GM20000 (cell line): Measurements from ENCODE around the gene STYK1.

ENCODE experiments used
- DNase-seq: peaks from one replicate; pipeline ENCODE4 v3.0.0; 2012; ENCODE audit warnings: low spot score
- CTCF ChIP-seq: IDR thresholded peaks from 2 replicates; pipeline ENCODE4 v1.5.1; 2012; ENCODE audit warnings: mild to moderate bottlenecking, control low read depth; ENCODE audit errors: extremely low read depth, missing control alignments

The STYK1 gene

DNA sequence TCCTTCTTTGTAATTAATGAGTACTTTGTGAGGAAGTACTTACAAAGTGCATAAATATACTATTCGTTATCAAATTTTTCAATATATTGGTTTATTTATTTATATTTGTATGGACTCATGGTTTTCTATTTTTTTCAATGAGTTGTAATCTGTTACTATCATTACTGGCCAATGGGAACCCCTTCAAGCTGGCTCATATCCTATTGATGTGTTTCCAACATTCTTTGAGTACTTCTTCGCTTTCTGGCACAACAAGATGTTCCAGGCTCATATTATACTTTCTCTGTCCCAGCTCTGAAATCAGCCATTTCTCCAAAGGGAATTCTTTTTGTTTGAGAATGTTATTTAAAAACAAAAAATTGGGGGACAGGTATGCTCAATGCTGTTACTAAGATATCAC lies 31.8 kb upstream of the STYK1 start:
- DNase-seq, result no peak

DNA sequence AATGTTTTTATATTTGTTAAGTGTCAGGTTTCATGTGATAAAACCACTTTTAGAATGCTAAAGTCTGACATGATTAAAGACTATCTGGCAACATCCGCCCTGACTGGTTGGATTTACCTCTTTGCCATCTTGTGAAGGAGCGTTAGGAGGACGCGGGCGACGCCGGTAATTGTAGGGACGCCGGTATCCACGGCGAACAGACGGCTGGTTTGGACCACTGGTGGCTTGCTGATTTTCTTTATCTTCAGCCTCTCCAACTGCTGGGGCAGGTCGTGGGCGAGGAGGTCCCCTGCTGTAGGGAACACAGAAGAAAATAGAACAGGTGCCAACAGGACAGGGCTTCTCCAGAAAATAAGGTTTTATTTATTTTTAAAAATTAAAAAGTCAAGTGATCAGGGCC lies 28.0 kb upstream of the STYK1 start:
- TF ChIP-seq CTCF, result no peak
- DNase-seq, result no peak

More for the DNA sequence above, 31.8 kb upstream of the STYK1 start:
- no peak for TF ChIP-seq CTCF

DNA sequence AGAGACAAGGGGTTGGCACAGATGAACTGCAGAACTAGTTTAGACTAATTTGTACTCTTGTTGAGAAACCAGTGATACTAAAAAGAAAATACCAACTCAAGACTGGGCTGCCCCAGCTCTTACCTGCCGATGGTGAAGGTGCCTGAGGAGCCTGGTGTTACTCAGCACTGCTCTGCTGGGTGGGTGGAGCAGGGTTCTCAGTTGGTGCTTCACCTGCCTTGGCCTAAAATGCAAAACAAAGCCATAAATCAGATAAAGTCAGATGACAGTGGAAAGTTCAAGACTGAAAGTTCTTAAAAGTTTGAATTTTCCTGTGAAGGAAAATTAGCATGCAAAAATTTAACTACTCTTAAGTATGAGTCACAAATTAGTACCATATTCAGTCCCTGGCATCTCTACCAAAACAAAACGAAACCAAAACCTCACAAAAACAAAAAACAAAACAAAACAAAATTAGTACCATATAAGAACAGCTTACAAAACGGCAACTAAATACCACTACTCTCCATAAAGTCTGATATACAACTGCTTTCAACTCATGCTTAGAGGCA lies 27.4 kb upstream of the STYK1 start:
- no peak for DNase-seq

DNA sequence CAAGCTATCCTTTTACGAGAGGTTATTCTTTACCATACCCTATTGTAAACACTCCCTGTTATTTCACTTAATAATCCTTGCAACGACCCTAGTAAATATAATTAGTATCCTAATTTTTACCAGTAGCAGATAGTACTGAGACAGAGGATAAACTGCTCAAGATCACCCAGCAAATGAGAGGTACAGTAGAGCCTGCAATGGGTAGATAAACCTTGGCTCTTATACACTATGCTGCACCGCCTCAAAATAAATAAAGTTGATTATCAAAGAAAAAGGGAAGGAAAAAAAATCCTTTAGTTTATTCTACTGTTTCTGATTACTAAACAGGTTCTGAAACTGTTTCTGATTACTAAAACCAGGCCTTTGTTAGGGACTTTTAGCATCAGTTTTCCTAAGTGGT lies 26.7 kb upstream of the STYK1 start:
- no peak for TF ChIP-seq CTCF
- no peak for DNase-seq

More for the DNA sequence above, 27.4 kb upstream of the STYK1 start:
- no peak for TF ChIP-seq CTCF

DNA sequence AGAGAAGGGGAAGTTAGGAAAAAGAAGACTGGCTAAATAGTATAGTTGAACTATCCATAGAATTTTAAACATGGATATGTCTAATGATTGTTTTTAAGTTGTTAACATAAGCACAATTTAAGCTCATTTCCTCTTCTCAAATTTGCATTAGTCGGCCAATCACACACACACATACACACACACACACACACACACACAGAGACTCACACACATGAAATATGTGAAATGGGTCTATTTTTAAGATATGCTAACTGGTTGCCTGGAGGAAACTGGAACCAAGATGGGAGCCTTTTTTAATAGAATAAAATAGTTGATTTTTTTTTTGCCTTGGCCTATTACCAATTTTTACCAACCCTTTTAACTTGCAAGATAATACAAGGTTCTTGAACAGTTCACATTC lies 24.0 kb upstream of the STYK1 start:
- DNase-seq, result no peak
- no peak for TF ChIP-seq CTCF

- TF ChIP-seq CTCF, result no peak
- no peak for DNase-seq
Observed at GRCh38 chr12:10697156-10697555, 23.3 kb upstream of the STYK1 start.

DNA sequence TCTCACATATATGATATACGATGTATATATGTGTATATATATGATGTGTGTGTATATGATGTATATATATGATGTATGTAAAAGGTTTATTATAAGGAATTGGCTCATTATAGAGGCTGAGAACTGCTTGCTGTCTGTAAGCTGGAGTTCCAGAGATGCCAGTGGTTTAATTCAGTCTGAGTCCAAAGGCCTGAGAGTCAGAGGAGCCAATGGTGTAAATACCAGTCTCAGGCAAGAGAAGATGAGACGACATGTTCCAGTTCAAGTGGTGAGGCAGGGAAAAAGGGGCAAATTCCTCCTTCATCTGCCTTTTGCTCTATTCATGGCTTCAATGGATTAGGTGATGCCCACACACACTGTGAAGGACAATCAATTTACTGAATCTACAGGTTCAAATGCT lies 17.1 kb upstream of the STYK1 start:
- no peak for DNase-seq
- TF ChIP-seq CTCF, result no peak
